ENCODE measurements around the gene SLC24A2. TPM values are rescaled to one million over a fixed set of nuclear protein-coding genes. Genes with fewer than 3 reads are reported as not detected.

Gene SLC24A2
- total and polyA plus RNA-seq, 2 experiments from 2014 or later = 3.5 to 7.1 TPM

GRCh38 chr9:19783500-19783899 is 5.3 kb downstream of the SLC24A2 start (continued):
- TF ChIP-seq, protein P1, sequence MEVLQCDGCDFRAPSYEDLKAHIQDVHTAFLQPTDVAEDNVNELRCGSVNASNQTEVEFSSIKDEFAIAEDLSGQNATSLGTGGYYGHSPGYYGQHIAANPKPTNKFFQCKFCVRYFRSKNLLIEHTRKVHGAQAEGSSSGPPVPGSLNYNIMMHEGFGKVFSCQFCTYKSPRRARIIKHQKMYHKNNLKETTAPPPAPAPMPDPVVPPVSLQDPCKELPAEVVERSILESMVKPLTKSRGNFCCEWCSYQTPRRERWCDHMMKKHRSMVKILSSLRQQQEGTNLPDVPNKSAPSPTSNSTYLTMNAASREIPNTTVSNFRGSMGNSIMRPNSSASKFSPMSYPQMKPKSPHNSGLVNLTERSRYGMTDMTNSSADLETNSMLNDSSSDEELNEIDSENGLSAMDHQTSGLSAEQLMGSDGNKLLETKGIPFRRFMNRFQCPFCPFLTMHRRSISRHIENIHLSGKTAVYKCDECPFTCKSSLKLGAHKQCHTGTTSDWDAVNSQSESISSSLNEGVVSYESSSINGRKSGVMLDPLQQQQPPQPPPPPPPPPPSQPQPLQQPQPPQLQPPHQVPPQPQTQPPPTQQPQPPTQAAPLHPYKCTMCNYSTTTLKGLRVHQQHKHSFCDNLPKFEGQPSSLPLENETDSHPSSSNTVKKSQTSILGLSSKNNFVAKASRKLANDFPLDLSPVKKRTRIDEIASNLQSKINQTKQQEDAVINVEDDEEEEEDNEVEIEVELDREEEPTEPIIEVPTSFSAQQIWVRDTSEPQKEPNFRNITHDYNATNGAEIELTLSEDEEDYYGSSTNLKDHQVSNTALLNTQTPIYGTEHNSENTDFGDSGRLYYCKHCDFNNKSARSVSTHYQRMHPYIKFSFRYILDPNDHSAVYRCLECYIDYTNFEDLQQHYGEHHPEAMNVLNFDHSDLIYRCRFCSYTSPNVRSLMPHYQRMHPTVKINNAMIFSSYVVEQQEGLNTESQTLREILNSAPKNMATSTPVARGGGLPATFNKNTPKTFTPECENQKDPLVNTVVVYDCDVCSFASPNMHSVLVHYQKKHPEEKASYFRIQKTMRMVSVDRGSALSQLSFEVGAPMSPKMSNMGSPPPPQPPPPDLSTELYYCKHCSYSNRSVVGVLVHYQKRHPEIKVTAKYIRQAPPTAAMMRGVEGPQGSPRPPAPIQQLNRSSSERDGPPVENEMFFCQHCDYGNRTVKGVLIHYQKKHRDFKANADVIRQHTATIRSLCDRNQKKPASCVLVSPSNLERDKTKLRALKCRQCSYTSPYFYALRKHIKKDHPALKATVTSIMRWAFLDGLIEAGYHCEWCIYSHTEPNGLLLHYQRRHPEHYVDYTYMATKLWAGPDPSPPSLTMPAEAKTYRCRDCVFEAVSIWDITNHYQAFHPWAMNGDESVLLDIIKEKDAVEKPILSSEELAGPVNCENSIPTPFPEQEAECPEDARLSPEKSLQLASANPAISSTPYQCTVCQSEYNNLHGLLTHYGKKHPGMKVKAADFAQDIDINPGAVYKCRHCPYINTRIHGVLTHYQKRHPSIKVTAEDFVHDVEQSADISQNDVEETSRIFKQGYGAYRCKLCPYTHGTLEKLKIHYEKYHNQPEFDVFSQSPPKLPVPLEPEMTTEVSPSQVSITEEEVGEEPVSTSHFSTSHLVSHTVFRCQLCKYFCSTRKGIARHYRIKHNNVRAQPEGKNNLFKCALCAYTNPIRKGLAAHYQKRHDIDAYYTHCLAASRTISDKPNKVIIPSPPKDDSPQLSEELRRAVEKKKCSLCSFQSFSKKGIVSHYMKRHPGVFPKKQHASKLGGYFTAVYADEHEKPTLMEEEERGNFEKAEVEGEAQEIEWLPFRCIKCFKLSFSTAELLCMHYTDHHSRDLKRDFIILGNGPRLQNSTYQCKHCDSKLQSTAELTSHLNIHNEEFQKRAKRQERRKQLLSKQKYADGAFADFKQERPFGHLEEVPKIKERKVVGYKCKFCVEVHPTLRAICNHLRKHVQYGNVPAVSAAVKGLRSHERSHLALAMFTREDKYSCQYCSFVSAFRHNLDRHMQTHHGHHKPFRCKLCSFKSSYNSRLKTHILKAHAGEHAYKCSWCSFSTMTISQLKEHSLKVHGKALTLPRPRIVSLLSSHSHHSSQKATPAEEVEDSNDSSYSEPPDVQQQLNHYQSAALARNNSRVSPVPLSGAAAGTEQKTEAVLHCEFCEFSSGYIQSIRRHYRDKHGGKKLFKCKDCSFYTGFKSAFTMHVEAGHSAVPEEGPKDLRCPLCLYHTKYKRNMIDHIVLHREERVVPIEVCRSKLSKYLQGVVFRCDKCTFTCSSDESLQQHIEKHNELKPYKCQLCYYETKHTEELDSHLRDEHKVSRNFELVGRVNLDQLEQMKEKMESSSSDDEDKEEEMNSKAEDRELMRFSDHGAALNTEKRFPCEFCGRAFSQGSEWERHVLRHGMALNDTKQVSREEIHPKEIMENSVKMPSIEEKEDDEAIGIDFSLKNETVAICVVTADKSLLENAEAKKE (CRISPR knock-in tag; IDR thresholded peaks at IDR 0.05) = no peak
- TF ChIP-seq CREB1 (CRISPR knock-in tag; IDR thresholded peaks at IDR 0.05; ENCODE audit: low read depth) (no peak), ZNF114 (CRISPR knock-in tag; IDR thresholded peaks at IDR 0.05) (no peak), JUNB (IDR thresholded peaks at IDR 0.05; ENCODE audit: unreplicated experiment) (no peak), EZH2phosphoT487 (IDR thresholded peaks at IDR 0.05; ENCODE audit: unreplicated experiment) (no peak), STAT1 (IDR thresholded peaks at IDR 0.05; ENCODE audit: unreplicated experiment) (no peak), NANOG (IDR thresholded peaks at IDR 0.05; ENCODE audit: borderline replicate concordance) (no peak), CTCF (conservative IDR thresholded peaks at IDR 0.05; ENCODE audit: low read depth in 2 of 2) (no peak)
- TF ChIP-seq, protein P2, sequence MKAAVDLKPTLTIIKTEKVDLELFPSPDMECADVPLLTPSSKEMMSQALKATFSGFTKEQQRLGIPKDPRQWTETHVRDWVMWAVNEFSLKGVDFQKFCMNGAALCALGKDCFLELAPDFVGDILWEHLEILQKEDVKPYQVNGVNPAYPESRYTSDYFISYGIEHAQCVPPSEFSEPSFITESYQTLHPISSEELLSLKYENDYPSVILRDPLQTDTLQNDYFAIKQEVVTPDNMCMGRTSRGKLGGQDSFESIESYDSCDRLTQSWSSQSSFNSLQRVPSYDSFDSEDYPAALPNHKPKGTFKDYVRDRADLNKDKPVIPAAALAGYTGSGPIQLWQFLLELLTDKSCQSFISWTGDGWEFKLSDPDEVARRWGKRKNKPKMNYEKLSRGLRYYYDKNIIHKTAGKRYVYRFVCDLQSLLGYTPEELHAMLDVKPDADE (IDR thresholded peaks at IDR 0.05) = no peak

Data from GM23338 (cell line).